ENCODE results near the gene TBC1D22A. TPM values are rescaled to one million over a fixed set of nuclear protein-coding genes. Genes with fewer than 3 reads are reported as not detected.
A peak's percentile ranks its signal among the peaks of the same experiment; 100 is the strongest.

Gene TBC1D22A
- total and polyA plus RNA-seq, 2 donors (not counting 3 experiments of a cell fraction or from before 2014, with no cell fraction given) = 26.1 to 32.4 TPM

GRCh38 chr22:46757104-46757503, 5.3 kb upstream of the TBC1D22A start:
- TF ChIP-seq MYC (IDR thresholded peaks at IDR 0.05; ENCODE audit: low read depth, low read length) (no peak), JUN (IDR thresholded peaks at IDR 0.05; ENCODE audit: borderline replicate concordance, insufficient read depth, insufficient read length, low read depth) (no peak), EZH2 (IDR thresholded peaks at IDR 0.05; ENCODE audit: borderline replicate concordance, low read depth, low read length, severe bottlenecking) (no peak), MAX (IDR thresholded peaks at IDR 0.05; ENCODE audit: insufficient read depth, insufficient read length) (no peak), CTCF (IDR thresholded peaks at IDR 0.05; ENCODE audit: extremely low read depth in 1 of 2, insufficient read depth in 1 of 2, low read depth in 1 of 2, low read length in 2 of 2) (no peak)
- intact Hi-C loops (cut with micrococcal nuclease) (no loop called here), dilution Hi-C loops (cut with MboI; ENCODE audit: extremely low pct_ligation_motif_present, low sequenced_read_pairs) (no loop called here)
- no TSS peak for BruUV-seq (replicated peaks)
- H3K4me2 ChIP-seq (ENCODE audit: insufficient read depth, low read length) = no peak overlapping the region
- no peaks in the 10 kb centered on the region for H3K9me1 ChIP-seq (replicated peaks; ENCODE audit: control insufficient read depth, extremely low read depth, insufficient read depth, low read length)
- H3K79me2 ChIP-seq (ENCODE audit: control insufficient read depth, insufficient read depth, low read length) = peaks cover 2% of the 10 kb centered on the region
- no peak overlapping the region for H2AFZ ChIP-seq (ENCODE audit: low read depth, low read length)
- CTCF ChIA-PET = interaction anchor here (1.0 to 1.5 kb wide), 3 partner anchors 18 to 42 kb away, joined by 3 to 4 read pairs (median 3); no protein-coding TSS in a partner anchor
- H3K9ac ChIP-seq (replicated peaks; ENCODE audit: extremely low read depth, insufficient read depth, low read length) = no peak overlapping the region
- H4K20me1 ChIP-seq (replicated peaks; ENCODE audit: control insufficient read depth, extremely low read depth, insufficient read depth, low read length) = no peaks in the 10 kb centered on the region
- no peaks in the 10 kb centered on the region for H3K36me3 ChIP-seq (ENCODE audit: control insufficient read depth in 2 of 2, extremely low read depth in 1 of 2, insufficient read depth in 2 of 2, low read length in 2 of 2)
- no peak overlapping the region for H3K27ac ChIP-seq (ENCODE audit: insufficient read depth, low read depth, low read length)
- H3K27me3 ChIP-seq (ENCODE audit: control insufficient read depth in 2 of 2, insufficient read depth in 2 of 2, low read length in 2 of 2) = no peaks in the 10 kb centered on the region
- H3K9me3 ChIP-seq (replicated peaks; ENCODE audit: control insufficient read depth, insufficient read depth, low read length) = no peaks in the 10 kb centered on the region
- H3K4me1 ChIP-seq (ENCODE audit: control insufficient read depth, extremely low read depth, insufficient read depth, low read length) = peaks cover 37% of the 10 kb centered on the region
- H3K4me3 ChIP-seq (replicated peaks in 1 of 3; ENCODE audit: insufficient read depth in 1 of 3, low read depth in 1 of 3, low read length in 3 of 3) = no peak overlapping the region
- DNase-seq (ENCODE audit: low read depth, low spot score) (no peak), FAIRE-seq (no peak)
- POLR2A ChIA-PET = no interaction called here

DNA sequence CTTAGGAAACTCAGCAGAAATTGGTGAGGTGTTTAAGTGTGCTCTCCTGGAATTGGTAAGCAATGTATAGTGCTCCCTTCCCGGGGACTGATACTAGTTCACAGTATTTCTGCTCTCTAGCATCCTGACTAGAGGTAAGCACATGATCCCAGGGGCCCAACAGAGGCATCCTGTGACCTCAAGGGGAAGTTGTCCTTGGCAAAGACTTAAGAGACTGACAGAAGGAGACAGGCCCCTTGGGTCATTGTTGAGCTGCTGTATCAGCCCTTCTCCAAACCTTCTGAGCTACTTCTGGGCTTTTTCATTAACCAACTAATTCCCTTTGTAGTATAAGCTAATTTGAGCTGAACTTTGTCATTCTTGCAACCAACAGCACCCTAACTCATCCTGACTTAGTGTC, 4.3 kb upstream of the TBC1D22A start:
- peak; percentile 62 for FAIRE-seq
- no peaks in the 10 kb centered on the region for H3K27me3 ChIP-seq (ENCODE audit: control insufficient read depth in 2 of 2, insufficient read depth in 2 of 2, low read length in 2 of 2)
- POLR2A ChIA-PET = no interaction called here
- no TSS peak for BruUV-seq (replicated peaks)
- H3K4me1 ChIP-seq (ENCODE audit: control insufficient read depth, extremely low read depth, insufficient read depth, low read length) = peaks cover 33% of the 10 kb centered on the region
- H3K27ac ChIP-seq (ENCODE audit: insufficient read depth, low read depth, low read length) = peak overlapping the region; percentile 39
- no peaks in the 10 kb centered on the region for H3K9me3 ChIP-seq (replicated peaks; ENCODE audit: control insufficient read depth, insufficient read depth, low read length)
- H3K79me2 ChIP-seq (ENCODE audit: control insufficient read depth, insufficient read depth, low read length) = peaks cover 9% of the 10 kb centered on the region
- dilution Hi-C loops (cut with MboI; ENCODE audit: extremely low pct_ligation_motif_present, low sequenced_read_pairs) (no loop called here), intact Hi-C loops (cut with micrococcal nuclease) (no loop called here)
- H3K9ac ChIP-seq (replicated peaks; ENCODE audit: extremely low read depth, insufficient read depth, low read length) = no peak overlapping the region
- H2AFZ ChIP-seq (ENCODE audit: low read depth, low read length) = no peak overlapping the region
- no peaks in the 10 kb centered on the region for H4K20me1 ChIP-seq (replicated peaks; ENCODE audit: control insufficient read depth, extremely low read depth, insufficient read depth, low read length)
- no peak overlapping the region for H3K4me3 ChIP-seq (replicated peaks in 1 of 3; ENCODE audit: insufficient read depth in 1 of 3, low read depth in 1 of 3, low read length in 3 of 3)
- TF ChIP-seq POLR2A (IDR thresholded peaks at IDR 0.05; ENCODE audit: low read depth, low read length) (no peak), CTCF (IDR thresholded peaks at IDR 0.05; ENCODE audit: extremely low read depth in 1 of 2, insufficient read depth in 1 of 2, low read depth in 1 of 2, low read length in 2 of 2) (no peak), POLR2AphosphoS5 (IDR thresholded peaks at IDR 0.05; ENCODE audit: insufficient read depth, low read depth, low read length) (no peak), JUN (IDR thresholded peaks at IDR 0.05; ENCODE audit: borderline replicate concordance, insufficient read depth, insufficient read length, low read depth) (no peak), MYC (IDR thresholded peaks at IDR 0.05; ENCODE audit: low read depth, low read length) (no peak), FOS (IDR thresholded peaks at IDR 0.05; ENCODE audit: borderline replicate concordance, insufficient read depth, low read length) (no peak), EZH2 (IDR thresholded peaks at IDR 0.05; ENCODE audit: borderline replicate concordance, low read depth, low read length, severe bottlenecking) (no peak), GATA2 (IDR thresholded peaks at IDR 0.05; ENCODE audit: insufficient read depth, insufficient read length, low read depth, low read length) (no peak), MAX (IDR thresholded peaks at IDR 0.05; ENCODE audit: insufficient read depth, insufficient read length) (no peak)
- no peaks in the 10 kb centered on the region for H3K36me3 ChIP-seq (ENCODE audit: control insufficient read depth in 2 of 2, extremely low read depth in 1 of 2, insufficient read depth in 2 of 2, low read length in 2 of 2)
- H3K4me2 ChIP-seq (ENCODE audit: insufficient read depth, low read length) = no peak overlapping the region
- CTCF ChIA-PET = interaction anchor here (0.6 to 4.2 kb wide), 25 partner anchors 8 to 1734 kb away, joined by 3 to 40 read pairs (median 4); no protein-coding TSS in a partner anchor
- no peaks in the 10 kb centered on the region for H3K9me1 ChIP-seq (replicated peaks; ENCODE audit: control insufficient read depth, extremely low read depth, insufficient read depth, low read length)
- DNase-seq (ENCODE audit: low read depth, low spot score) = no peak
